Measurements from ENCODE around the gene GALNT2. TPM values are rescaled to one million over a fixed set of nuclear protein-coding genes. Genes with fewer than 3 reads are reported as not detected.

GALNT2 gene
- total RNA-seq, 4 donors from 2014 or later = 41.7 to 56.4 (median 50.7) TPM

- TF ChIP-seq, protein P1, sequence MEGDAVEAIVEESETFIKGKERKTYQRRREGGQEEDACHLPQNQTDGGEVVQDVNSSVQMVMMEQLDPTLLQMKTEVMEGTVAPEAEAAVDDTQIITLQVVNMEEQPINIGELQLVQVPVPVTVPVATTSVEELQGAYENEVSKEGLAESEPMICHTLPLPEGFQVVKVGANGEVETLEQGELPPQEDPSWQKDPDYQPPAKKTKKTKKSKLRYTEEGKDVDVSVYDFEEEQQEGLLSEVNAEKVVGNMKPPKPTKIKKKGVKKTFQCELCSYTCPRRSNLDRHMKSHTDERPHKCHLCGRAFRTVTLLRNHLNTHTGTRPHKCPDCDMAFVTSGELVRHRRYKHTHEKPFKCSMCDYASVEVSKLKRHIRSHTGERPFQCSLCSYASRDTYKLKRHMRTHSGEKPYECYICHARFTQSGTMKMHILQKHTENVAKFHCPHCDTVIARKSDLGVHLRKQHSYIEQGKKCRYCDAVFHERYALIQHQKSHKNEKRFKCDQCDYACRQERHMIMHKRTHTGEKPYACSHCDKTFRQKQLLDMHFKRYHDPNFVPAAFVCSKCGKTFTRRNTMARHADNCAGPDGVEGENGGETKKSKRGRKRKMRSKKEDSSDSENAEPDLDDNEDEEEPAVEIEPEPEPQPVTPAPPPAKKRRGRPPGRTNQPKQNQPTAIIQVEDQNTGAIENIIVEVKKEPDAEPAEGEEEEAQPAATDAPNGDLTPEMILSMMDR (IDR thresholded peaks at IDR 0.05; ENCODE audit: low read depth) = no peak
Measured at GRCh38 chr1:230073371-230074035, 6.5 kb downstream of the GALNT2 start.

DNA sequence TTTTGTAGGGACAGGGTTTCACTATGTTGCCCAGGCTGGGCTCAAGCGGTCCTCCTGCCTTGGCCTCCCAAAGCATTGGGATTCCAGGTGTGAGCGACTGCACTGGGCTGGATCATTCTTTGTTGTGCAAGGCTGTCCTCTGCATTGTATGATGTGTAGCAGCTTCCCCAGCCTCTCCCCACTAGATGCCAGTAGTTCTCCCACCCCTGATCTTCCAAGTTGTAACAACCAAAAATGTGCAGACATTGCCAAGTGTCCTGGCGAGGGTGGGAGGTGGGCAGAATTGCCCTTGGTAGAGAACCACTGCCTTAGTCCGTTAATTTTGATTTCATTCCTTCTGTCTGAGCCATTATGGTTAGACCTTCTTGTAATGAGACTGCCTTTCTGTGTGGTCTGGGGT is 7.2 kb downstream of the GALNT2 start:
- TF ChIP-seq, protein P1 (IDR thresholded peaks at IDR 0.05; ENCODE audit: low read depth) = no peak

DNA sequence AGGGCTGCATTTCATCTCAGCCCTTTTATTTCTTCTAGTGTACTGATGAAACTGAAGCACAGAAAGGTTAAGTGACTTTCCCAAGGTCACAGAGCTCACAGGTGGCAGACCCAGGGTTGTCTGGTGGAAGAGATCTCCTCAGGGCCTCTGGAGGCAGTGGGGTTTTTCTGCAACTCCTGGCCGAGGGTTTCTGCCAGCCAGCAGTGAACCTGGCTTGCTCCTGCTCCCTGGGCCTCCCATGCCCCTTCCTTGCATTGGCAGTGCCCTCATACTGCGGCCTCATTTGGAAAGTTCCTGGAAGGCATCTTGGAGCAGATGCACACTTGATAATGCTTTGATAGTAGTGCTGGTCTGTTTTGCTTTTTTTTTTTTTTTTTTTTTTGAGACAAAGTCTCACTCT is 7.7 kb downstream of the GALNT2 start:
- TF ChIP-seq, protein P1 (IDR thresholded peaks at IDR 0.05; ENCODE audit: low read depth) = no peak

GRCh38 chr1:230076121-230076520 is 9.1 kb downstream of the GALNT2 start:
- TF ChIP-seq, protein P1 (IDR thresholded peaks at IDR 0.05; ENCODE audit: low read depth) = no peak

GRCh38 chr1:230077011-230077410 is 10.0 kb downstream of the GALNT2 start:
- TF ChIP-seq, protein P1 (IDR thresholded peaks at IDR 0.05; ENCODE audit: low read depth) = no peak

- TF ChIP-seq, protein P1 (IDR thresholded peaks at IDR 0.05; ENCODE audit: low read depth) = no peak
Measured at GRCh38 chr1:230077436-230078213, 10.6 kb downstream of the GALNT2 start.

- TF ChIP-seq, protein P1 (IDR thresholded peaks at IDR 0.05; ENCODE audit: low read depth) = no peak
Measured at GRCh38 chr1:230079199-230080024, 12.4 kb downstream of the GALNT2 start.

Data from subcutaneous adipose tissue (tissue), 4 donors.